Skeletal muscle tissue (tissue), 4 donors: ENCODE data around the gene ENC1. TPM values are rescaled to one million over a fixed set of nuclear protein-coding genes. Genes with fewer than 3 reads are reported as not detected.

ENCODE experiments used
- H3K27ac ChIP-seq: one replicate; pipeline ENCODE4 v1.7.0; 2013; ENCODE audit warnings: mild to moderate bottlenecking, low read depth, low read length, inconsistent platforms
- H3K27me3 ChIP-seq, 3 donors: one replicate each; pipeline ENCODE4 v1.7.0; 2013; ENCODE audit warnings: low read length in 3 of 3; ENCODE audit not compliant: control insufficient read depth in 3 of 3, insufficient read depth in 3 of 3
- H3K36me3 ChIP-seq, 3 donors: one replicate each; pipeline ENCODE4 v1.7.0; 2013; ENCODE audit warnings: low read length in 3 of 3; ENCODE audit not compliant: control insufficient read depth in 3 of 3, insufficient read depth in 3 of 3
- H3K4me1 ChIP-seq, 3 donors: one replicate each; pipeline ENCODE4 v1.7.0; 2013; ENCODE audit warnings: low read length in 3 of 3, mild to moderate bottlenecking in 3 of 3; ENCODE audit not compliant: control insufficient read depth in 3 of 3, insufficient read depth in 3 of 3
- H3K4me3 ChIP-seq, 3 donors: one replicate each; pipeline ENCODE4 v1.7.0; 2013; ENCODE audit warnings: low read length in 3 of 3
- H3K9ac ChIP-seq, 3 donors: one replicate each; pipeline ENCODE4 v1.7.0; 2013; ENCODE audit warnings: low read length in 3 of 3, mild to moderate bottlenecking in 3 of 3, moderate library complexity in 2 of 3, low read depth in 1 of 3
- H3K9me3 ChIP-seq, 3 donors: one replicate each; pipeline ENCODE4 v1.7.0; 2013; ENCODE audit warnings: low read length in 3 of 3; ENCODE audit not compliant: control insufficient read depth in 3 of 3
- total RNA-seq: library from RNA; depleted of rRNA; stranded (reverse); fragments of >200 nt; gene quantifications from one replicate; pipeline ENCODE4 v1.2.3, GENCODE V29; 2014
- donor health status: Osteomylitis.

ENC1 gene
- total RNA-seq, 1 donor from 2014 or later = 35.5 TPM

- no peaks in the 10 kb centered on the region for H3K9me3 ChIP-seq
- H3K4me3 ChIP-seq = no peak overlapping the region
- H3K27me3 ChIP-seq = no peaks in the 10 kb centered on the region
- H3K27ac ChIP-seq = no peak overlapping the region
- H3K36me3 ChIP-seq = no peaks in the 10 kb centered on the region
- H3K9ac ChIP-seq = no peak overlapping the region
- peaks cover 4 to 18% (median 9%) of the 10 kb centered on the region in 3 donors for H3K4me1 ChIP-seq
Observed at GRCh38 chr5:74672215-74672877, 31.8 kb upstream of the ENC1 start.

- Histone ChIP-seq H3K9ac (peak overlapping the region in 1 of 3 donors; percentile 36), H3K27ac (no peak overlapping the region), H3K9me3 (no peaks in the 10 kb centered on the region), H3K27me3 (no peaks in the 10 kb centered on the region), H3K4me3 (no peak overlapping the region), H3K4me1 (peaks cover 4 to 18% (median 9%) of the 10 kb centered on the region in 3 donors), H3K36me3 (no peaks in the 10 kb centered on the region)
Observed at GRCh38 chr5:74670396-74671038, 30.0 kb upstream of the ENC1 start.

GRCh38 chr5:74669821-74670220 is 29.3 kb upstream of the ENC1 start:
- Histone ChIP-seq H3K27ac (no peak overlapping the region), H3K9ac (no peak overlapping the region), H3K36me3 (no peaks in the 10 kb centered on the region), H3K4me3 (no peak overlapping the region), H3K27me3 (no peaks in the 10 kb centered on the region), H3K4me1 (peaks cover 4 to 18% (median 9%) of the 10 kb centered on the region in 3 donors), H3K9me3 (no peaks in the 10 kb centered on the region)

GRCh38 chr5:74667396-74667795 is 26.9 kb upstream of the ENC1 start:
- no peaks in the 10 kb centered on the region for H3K9me3 ChIP-seq
- H3K36me3 ChIP-seq = no peaks in the 10 kb centered on the region
- H3K27me3 ChIP-seq = no peaks in the 10 kb centered on the region
- H3K9ac ChIP-seq = no peak overlapping the region
- peaks cover 0 to 5% (median under 1%) of the 10 kb centered on the region in 3 donors for H3K4me1 ChIP-seq
- no peak overlapping the region for H3K27ac ChIP-seq
- no peak overlapping the region for H3K4me3 ChIP-seq

GRCh38 chr5:74665816-74666215 is 25.3 kb upstream of the ENC1 start:
- H3K27ac ChIP-seq = no peak overlapping the region
- no peak overlapping the region for H3K9ac ChIP-seq
- no peak overlapping the region for H3K4me3 ChIP-seq
- H3K4me1 ChIP-seq = no peaks in the 10 kb centered on the region
- no peaks in the 10 kb centered on the region for H3K27me3 ChIP-seq
- no peaks in the 10 kb centered on the region for H3K9me3 ChIP-seq
- no peaks in the 10 kb centered on the region for H3K36me3 ChIP-seq

- Histone ChIP-seq H3K36me3 (no peaks in the 10 kb centered on the region), H3K27ac (no peak overlapping the region), H3K4me3 (no peak overlapping the region), H3K9me3 (no peaks in the 10 kb centered on the region), H3K27me3 (no peaks in the 10 kb centered on the region), H3K4me1 (no peaks in the 10 kb centered on the region), H3K9ac (no peak overlapping the region)
Observed at GRCh38 chr5:74665273-74665672, 24.7 kb upstream of the ENC1 start.

- no peak overlapping the region for H3K9ac ChIP-seq
- no peak overlapping the region for H3K4me3 ChIP-seq
- no peak overlapping the region for H3K27ac ChIP-seq
- H3K36me3 ChIP-seq = no peaks in the 10 kb centered on the region
- no peaks in the 10 kb centered on the region for H3K4me1 ChIP-seq
- H3K27me3 ChIP-seq = no peaks in the 10 kb centered on the region
- H3K9me3 ChIP-seq = no peaks in the 10 kb centered on the region
Observed at GRCh38 chr5:74664551-74664950, 24.0 kb upstream of the ENC1 start.

GRCh38 chr5:74660873-74661272 is 20.3 kb upstream of the ENC1 start:
- Histone ChIP-seq H3K4me1 (no peaks in the 10 kb centered on the region), H3K4me3 (no peak overlapping the region), H3K27me3 (no peaks in the 10 kb centered on the region), H3K9ac (no peak overlapping the region), H3K9me3 (no peaks in the 10 kb centered on the region), H3K27ac (no peak overlapping the region), H3K36me3 (no peaks in the 10 kb centered on the region)

GRCh38 chr5:74660140-74660539 is 19.6 kb upstream of the ENC1 start:
- Histone ChIP-seq H3K9me3 (no peaks in the 10 kb centered on the region), H3K9ac (no peak overlapping the region), H3K27ac (no peak overlapping the region), H3K4me3 (no peak overlapping the region), H3K36me3 (no peaks in the 10 kb centered on the region), H3K4me1 (no peaks in the 10 kb centered on the region), H3K27me3 (no peaks in the 10 kb centered on the region)

- H3K4me1 ChIP-seq = no peaks in the 10 kb centered on the region
- H3K9me3 ChIP-seq = no peaks in the 10 kb centered on the region
- no peaks in the 10 kb centered on the region for H3K36me3 ChIP-seq
- no peak overlapping the region for H3K9ac ChIP-seq
- no peak overlapping the region for H3K4me3 ChIP-seq
- H3K27ac ChIP-seq = no peak overlapping the region
- no peaks in the 10 kb centered on the region for H3K27me3 ChIP-seq
Observed at GRCh38 chr5:74659172-74659571, 18.6 kb upstream of the ENC1 start.
